Esophagus squamous epithelium (tissue), 5 donors: Measurements from ENCODE around the gene FAM107B. TPM values are rescaled to one million over a fixed set of nuclear protein-coding genes. Genes with fewer than 3 reads are reported as not detected.
"Not testable (repeated sequence)": the region's sequence is repeated elsewhere in the genome, so short reads cannot be mapped to it uniquely, and the experiment has no call there.

ENCODE experiments used
- DNase-seq: peaks from one replicate; lab custom pipeline; 2025; lab: John Stamatoyannopoulos, UW
- H3K27ac ChIP-seq, 4 donors: fragments of 200-600 bp; sonication (generic); one replicate each; pipeline ENCODE4 v1.5.1; 2016 to 2019; ENCODE audit warnings: mild to moderate bottlenecking in 1 of 4
- H3K27me3 ChIP-seq, 4 donors: fragments of 200-600 bp; sonication (generic); 1 replicate in 3 of 4; 2 replicates in 1 of 4; pipeline versions ENCODE4 v1.5.1 to v1.6.0; 2017 to 2021; ENCODE audit warnings: antibody characterized with exemption in 1 of 4
- H3K36me3 ChIP-seq, 3 donors: fragments of 200-600 bp; sonication (generic); one replicate each; pipeline ENCODE4 v1.5.1; 2016 to 2019
- H3K4me1 ChIP-seq, 3 donors: fragments of 200-600 bp; sonication (generic); one replicate each; pipeline ENCODE4 v1.5.1; 2017 to 2019
- H3K4me3 ChIP-seq, 4 donors: fragments of 200-600 bp; sonication (generic); 1 replicate in 3 of 4; 2 replicates in 1 of 4; pipeline ENCODE4 v1.5.1; 2016 to 2019; ENCODE audit warnings: mild to moderate bottlenecking in 2 of 4, moderate library complexity in 1 of 4
- H3K9me3 ChIP-seq, 3 donors: fragments of 200-600 bp; sonication (generic); one replicate each; pipeline ENCODE4 v1.5.1; 2016 to 2019
- POLR2A ChIP-seq, 4 donors: fragments of 450-650 bp; IDR thresholded peaks; one replicate each; pipeline ENCODE4 v1.6.1; 2017; ENCODE audit warnings: antibody characterized with exemption in 4 of 4, mild to moderate bottlenecking in 4 of 4, moderate library complexity in 3 of 4
- WGBS, 2 donors: methylation state at CpG; one replicate each; pipeline ENCODE4 v1.1.5; 2018; 5-methylcytosine and 5-hydroxymethylcytosine counted together
- intact Hi-C: fragments of 100-400 bp; cut with DNase I; formaldehyde crosslinking; loops from one replicate; pipeline ENCODE4 v1.15.0; 2022
- total RNA-seq, 4 donors: library from RNA; depleted of rRNA; stranded (reverse); fragments of >200 nt; gene quantifications; one replicate each; pipeline ENCODE4 v1.1.0, GENCODE V29; 2016
- TF ChIP-seq, protein P1 (sequence below), 6 experiments: fragments of 450-650 bp in 4 of 6; fragments of 200-600 bp in 2 of 6; sonication (generic) in 2 of 6; IDR thresholded peaks; one replicate each; pipeline ENCODE4 v1.5.1; 2016 to 2019; ENCODE audit warnings: antibody characterized with exemption in 6 of 6, mild to moderate bottlenecking in 4 of 6, moderate library complexity in 4 of 6
- donor health status: DM: yes; HTN: yes; CAD: no.

The FAM107B gene
- total RNA-seq, 4 donors from 2014 or later = 6.7 to 17.0 (median 12.9) TPM

DNA sequence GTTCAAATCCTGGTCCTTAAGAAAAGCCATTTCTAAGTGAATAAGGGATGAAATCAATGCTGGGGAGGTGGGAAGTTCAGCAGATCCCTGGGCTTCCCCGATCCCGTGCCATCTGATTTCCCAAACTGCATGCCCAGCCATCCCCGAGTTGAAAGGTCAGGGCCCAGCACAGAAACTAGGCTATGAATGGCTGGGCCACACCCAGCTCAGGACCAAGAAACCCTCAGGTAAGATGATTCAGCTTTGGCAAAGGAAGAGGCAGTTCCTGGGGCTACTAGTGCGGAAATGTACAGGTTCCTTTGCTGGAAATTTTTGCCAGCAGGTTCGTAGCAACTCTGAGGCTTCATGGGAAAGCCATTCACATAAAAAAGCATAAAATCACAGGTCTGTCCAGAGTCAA lies 182.7 kb downstream of the FAM107B start:
- Histone ChIP-seq H3K9me3 (no peaks in the 10 kb centered on the region), H3K4me3 (no peak overlapping the region), H3K27ac (no peak overlapping the region), H3K36me3 (no peaks in the 10 kb centered on the region), H3K27me3 (no peaks in the 10 kb centered on the region), H3K4me1 (peaks cover 8 to 33% (median 12%) of the 10 kb centered on the region in 3 donors)
- WGBS, 2 donors = 53 to 61% methylated on average over 5 of the region's 5 CpGs
- TF ChIP-seq, protein P1, sequence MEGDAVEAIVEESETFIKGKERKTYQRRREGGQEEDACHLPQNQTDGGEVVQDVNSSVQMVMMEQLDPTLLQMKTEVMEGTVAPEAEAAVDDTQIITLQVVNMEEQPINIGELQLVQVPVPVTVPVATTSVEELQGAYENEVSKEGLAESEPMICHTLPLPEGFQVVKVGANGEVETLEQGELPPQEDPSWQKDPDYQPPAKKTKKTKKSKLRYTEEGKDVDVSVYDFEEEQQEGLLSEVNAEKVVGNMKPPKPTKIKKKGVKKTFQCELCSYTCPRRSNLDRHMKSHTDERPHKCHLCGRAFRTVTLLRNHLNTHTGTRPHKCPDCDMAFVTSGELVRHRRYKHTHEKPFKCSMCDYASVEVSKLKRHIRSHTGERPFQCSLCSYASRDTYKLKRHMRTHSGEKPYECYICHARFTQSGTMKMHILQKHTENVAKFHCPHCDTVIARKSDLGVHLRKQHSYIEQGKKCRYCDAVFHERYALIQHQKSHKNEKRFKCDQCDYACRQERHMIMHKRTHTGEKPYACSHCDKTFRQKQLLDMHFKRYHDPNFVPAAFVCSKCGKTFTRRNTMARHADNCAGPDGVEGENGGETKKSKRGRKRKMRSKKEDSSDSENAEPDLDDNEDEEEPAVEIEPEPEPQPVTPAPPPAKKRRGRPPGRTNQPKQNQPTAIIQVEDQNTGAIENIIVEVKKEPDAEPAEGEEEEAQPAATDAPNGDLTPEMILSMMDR (IDR thresholded peaks at IDR 0.05) = no peak
- TF ChIP-seq POLR2A (IDR thresholded peaks at IDR 0.05) = no peak
- intact Hi-C loops = no loop called here
- DNase-seq = no peak

DNA sequence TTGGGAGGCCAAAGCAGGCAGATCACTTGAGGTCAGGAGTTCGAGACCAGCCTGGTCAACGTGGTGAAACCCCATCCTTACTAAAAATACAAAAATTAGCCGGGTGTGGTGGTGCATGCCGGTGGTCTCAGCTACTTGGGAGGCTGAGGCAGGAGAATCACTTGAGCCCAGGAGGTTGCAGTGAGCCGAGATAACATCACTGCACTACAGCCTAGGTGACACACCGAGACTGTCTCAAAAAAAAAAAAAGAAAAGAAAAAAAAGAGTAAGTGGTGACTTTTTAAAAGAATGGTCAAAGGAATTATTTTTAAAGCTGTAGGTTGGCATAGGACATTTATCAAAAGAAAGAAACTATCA lies 185.8 kb downstream of the FAM107B start:
- 66 to 79% methylated on average over 6 of the region's 6 CpGs for WGBS, 2 donors

DNA sequence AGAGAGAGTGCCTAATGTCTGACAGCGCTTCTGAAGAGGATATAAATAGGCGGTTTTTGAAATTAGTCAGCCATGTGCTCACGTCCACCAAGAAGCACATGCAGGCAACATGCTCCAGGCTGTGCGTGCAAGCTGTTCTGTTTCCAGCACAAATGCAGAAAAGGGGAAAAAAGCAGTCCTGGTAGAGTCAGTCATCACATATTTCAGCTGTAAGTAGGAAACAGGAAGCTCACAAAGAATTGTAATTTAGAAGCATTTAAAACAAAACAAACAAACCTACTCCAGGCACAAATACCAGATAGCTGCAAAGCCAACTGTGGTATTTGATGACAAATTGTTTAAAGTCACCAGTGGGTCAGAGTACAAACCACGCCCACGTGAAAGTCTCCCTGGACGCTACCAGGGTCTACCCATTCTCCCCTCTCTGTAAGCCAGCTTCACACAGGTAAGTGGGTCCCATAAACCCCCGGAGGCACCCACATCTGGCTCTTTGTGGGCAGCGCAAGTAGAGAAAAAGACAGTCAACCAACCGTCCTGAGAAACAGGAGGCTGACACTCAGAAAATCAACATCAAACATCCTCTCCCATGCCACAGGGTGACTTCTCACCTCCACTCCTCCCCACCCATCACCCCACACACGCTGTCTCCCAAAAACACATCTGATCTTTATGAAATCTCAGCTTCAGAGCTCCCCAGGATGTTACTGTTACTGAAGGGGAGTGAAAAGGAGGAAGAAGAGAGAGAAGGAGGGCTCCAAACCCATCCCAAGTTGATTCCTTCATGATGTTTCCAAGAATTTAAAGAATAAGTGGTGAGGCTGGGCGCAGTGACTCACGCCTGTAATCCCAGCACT lies 186.4 kb downstream of the FAM107B start:
- no peaks in the 10 kb centered on the region for H3K27me3 ChIP-seq
- H3K4me1 ChIP-seq = peaks cover 8 to 43% (median 12%) of the 10 kb centered on the region in 3 donors
- 58 to 66% methylated on average over 12 to 13 of the region's 13 CpGs for WGBS, 2 donors
- H3K4me3 ChIP-seq = peak overlapping the region in 1 of 4 donors; percentile 3
- no peaks in the 10 kb centered on the region for H3K9me3 ChIP-seq
- peak overlapping the region; percentile 48 to 76 (median 66) for H3K27ac ChIP-seq
- TF ChIP-seq POLR2A (IDR thresholded peaks at IDR 0.05) = no peak
- TF ChIP-seq, protein P1 (IDR thresholded peaks at IDR 0.05) = no peak
- no peak for DNase-seq
- no peaks in the 10 kb centered on the region for H3K36me3 ChIP-seq
- intact Hi-C loops = no loop called here

More for the DNA sequence above, 185.8 kb downstream of the FAM107B start:
- H3K36me3 ChIP-seq, intact Hi-C loops, H3K27me3 ChIP-seq, H3K9me3 ChIP-seq, DNase-seq, H3K4me3 ChIP-seq: not testable (repeated sequence)
- Histone ChIP-seq H3K27ac (peak overlapping the region; percentile 48 to 76 (median 66)), H3K4me1 (peaks cover 8 to 43% (median 12%) of the 10 kb centered on the region in 3 donors)

DNA sequence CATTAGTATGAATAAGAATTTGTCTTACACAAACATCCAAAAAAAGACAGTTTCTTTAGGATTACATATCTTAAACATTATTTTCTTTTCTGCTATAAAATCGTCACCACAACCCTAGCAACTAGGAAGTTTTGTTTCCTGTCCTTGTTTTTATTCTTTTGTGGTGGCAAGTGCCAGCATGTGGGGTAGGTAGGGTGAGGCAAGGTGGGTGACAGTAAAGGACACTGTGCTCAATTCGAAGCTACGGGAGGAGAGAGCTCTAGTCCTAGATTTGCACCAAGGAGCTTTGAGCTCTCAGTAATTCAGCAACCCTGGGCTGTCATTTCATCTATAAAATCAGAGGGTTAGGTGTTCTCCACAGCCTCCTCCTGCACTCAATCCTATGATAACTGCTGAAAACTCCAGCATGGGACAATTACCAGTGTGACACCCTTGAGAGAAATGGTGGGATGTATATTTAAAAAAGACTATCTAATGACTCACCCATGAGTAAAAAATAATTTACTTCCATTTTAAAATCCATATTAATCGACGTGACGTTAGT lies 187.1 kb downstream of the FAM107B start:
- H3K27me3 ChIP-seq = no peaks in the 10 kb centered on the region
- no peaks in the 10 kb centered on the region for H3K36me3 ChIP-seq
- TF ChIP-seq, protein P1 (IDR thresholded peaks at IDR 0.05) = no peak
- no peak for DNase-seq
- peaks cover 8 to 42% (median 12%) of the 10 kb centered on the region in 3 donors for H3K4me1 ChIP-seq
- 50 to 54% methylated on average over 6 of the region's 6 CpGs for WGBS, 2 donors
- intact Hi-C loops = no loop called here
- no peaks in the 10 kb centered on the region for H3K9me3 ChIP-seq
- H3K4me3 ChIP-seq = no peak overlapping the region
- H3K27ac ChIP-seq = peak overlapping the region in 3 of 4 donors; percentile 7 to 71 (median 45)

DNA sequence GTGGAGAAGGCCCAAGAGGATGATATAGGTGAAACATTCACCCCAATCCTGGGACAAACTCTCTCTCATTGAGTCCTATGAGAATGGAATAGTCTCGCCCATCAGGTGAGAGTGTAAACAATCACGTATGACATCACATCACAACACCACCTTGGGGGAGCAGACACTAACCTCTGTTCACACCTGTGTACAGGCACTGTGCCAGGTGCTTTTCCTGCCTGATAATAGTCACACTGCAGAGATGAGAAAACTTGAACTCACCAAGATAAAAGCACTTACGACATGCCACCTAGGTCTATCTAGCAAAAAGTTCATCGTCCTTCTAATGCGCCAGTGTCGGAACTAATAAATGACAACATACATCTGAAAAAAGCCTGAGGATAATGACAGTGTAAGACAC lies 187.8 kb downstream of the FAM107B start:
- Histone ChIP-seq H3K36me3 (no peaks in the 10 kb centered on the region), H3K9me3 (no peaks in the 10 kb centered on the region), H3K27me3 (no peaks in the 10 kb centered on the region), H3K4me1 (peaks cover 7 to 35% (median 8%) of the 10 kb centered on the region in 3 donors), H3K27ac (no peak overlapping the region), H3K4me3 (no peak overlapping the region)
- no peak for DNase-seq
- 73 to 93% methylated on average over 5 to 6 of the region's 6 CpGs for WGBS, 2 donors
- TF ChIP-seq POLR2A (IDR thresholded peaks at IDR 0.05) = no peak
- TF ChIP-seq, protein P1 (IDR thresholded peaks at IDR 0.05) = no peak
- intact Hi-C loops = no loop called here
